ENCODE data around the gene C10orf71.

- TF ChIP-seq CTCF (IDR thresholded peaks at IDR 0.05): no peak
- no peak for TF ChIP-seq POLR2A (IDR thresholded peaks at IDR 0.05)
- TF ChIP-seq POLR2AphosphoS5 (IDR thresholded peaks at IDR 0.05): no peak
Measured at GRCh38 chr10:49325916-49326783, 27.2 kb downstream of the C10orf71 start.
